HFFc6 (cell line): Measurements from ENCODE around the gene PRKAA1. TPM values are rescaled to one million over a fixed set of nuclear protein-coding genes. Genes with fewer than 3 reads are reported as not detected.
"Not testable (repeated sequence)": the region's sequence is repeated elsewhere in the genome, so short reads cannot be mapped to it uniquely, and the experiment has no call there.

Experiments
- DNase-seq: peaks from one replicate; pipeline ENCODE4 v3.0.0-alpha.2; 2018
- H3K27ac Mint-ChIP-seq: 2 replicates; pipeline ENCODE4 v1.8.0; 2020; ENCODE audit warnings: mild to moderate bottlenecking, mixed read lengths
- H3K27me3 Mint-ChIP-seq: 2 replicates; pipeline ENCODE4 v1.8.0; 2021; ENCODE audit warnings: mild to moderate bottlenecking, moderate library complexity, mixed read lengths; ENCODE audit not compliant: insufficient read depth
- H3K36me3 Mint-ChIP-seq: 2 replicates; pipeline ENCODE4 v1.8.0; 2021; ENCODE audit warnings: low read depth, mixed read lengths
- H3K4me1 Mint-ChIP-seq: 2 replicates; pipeline ENCODE4 v1.8.0; 2020; ENCODE audit warnings: low read depth, mixed read lengths
- H3K4me3 Mint-ChIP-seq: 2 replicates; pipeline ENCODE4 v1.8.0; 2020; ENCODE audit warnings: mild to moderate bottlenecking, moderate library complexity, mixed read lengths
- H3K9me3 Mint-ChIP-seq: 2 replicates; pipeline ENCODE4 v1.8.0; 2020; ENCODE audit warnings: mild to moderate bottlenecking, mixed read lengths
- total RNA-seq, 6 experiments: library from RNA; stranded (reverse); fragmentation: NEBNext Ultra II Directional; extraction: Animal tissue kit (Norgen Biotek cat#: 25700); gene quantifications; 2 replicates in 1 of 6; 3 replicates in 5 of 6; pipeline ENCODE4 v1.2.3, GENCODE V29; 2021
- TF ChIP-seq, protein P1 (sequence below): fragments of 200-600 bp; sonication (generic); IDR thresholded peaks from 2 replicates; pipeline ENCODE4 v1.5.0; 2021; ENCODE audit warnings: antibody characterized with exemption, mild to moderate bottlenecking

Gene PRKAA1
- total RNA-seq, 6 experiments from 2014 or later: 81.7 to 103 (median 88.3) TPM

GRCh38 chr5:40714001-40714400, 84.2 kb downstream of the PRKAA1 start:
- Mint-ChIP-seq H3K36me3 (peaks cover 18% of the 10 kb centered on the region), H3K4me1 (peaks cover 28% of the 10 kb centered on the region), H3K27ac (no peak overlapping the region), H3K4me3 (no peak overlapping the region), H3K27me3 (no peaks in the 10 kb centered on the region), H3K9me3 (no peaks in the 10 kb centered on the region)
- TF ChIP-seq, protein P1, sequence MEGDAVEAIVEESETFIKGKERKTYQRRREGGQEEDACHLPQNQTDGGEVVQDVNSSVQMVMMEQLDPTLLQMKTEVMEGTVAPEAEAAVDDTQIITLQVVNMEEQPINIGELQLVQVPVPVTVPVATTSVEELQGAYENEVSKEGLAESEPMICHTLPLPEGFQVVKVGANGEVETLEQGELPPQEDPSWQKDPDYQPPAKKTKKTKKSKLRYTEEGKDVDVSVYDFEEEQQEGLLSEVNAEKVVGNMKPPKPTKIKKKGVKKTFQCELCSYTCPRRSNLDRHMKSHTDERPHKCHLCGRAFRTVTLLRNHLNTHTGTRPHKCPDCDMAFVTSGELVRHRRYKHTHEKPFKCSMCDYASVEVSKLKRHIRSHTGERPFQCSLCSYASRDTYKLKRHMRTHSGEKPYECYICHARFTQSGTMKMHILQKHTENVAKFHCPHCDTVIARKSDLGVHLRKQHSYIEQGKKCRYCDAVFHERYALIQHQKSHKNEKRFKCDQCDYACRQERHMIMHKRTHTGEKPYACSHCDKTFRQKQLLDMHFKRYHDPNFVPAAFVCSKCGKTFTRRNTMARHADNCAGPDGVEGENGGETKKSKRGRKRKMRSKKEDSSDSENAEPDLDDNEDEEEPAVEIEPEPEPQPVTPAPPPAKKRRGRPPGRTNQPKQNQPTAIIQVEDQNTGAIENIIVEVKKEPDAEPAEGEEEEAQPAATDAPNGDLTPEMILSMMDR: no peak
- DNase-seq: no peak

- not testable (repeated sequence) for H3K4me3 Mint-ChIP-seq, H3K9me3 Mint-ChIP-seq, H3K4me1 Mint-ChIP-seq, DNase-seq, H3K27me3 Mint-ChIP-seq, H3K27ac Mint-ChIP-seq
- peaks cover 21% of the 10 kb centered on the region; the same call in 1 of the 2 replicates for H3K36me3 Mint-ChIP-seq
These were observed 87.6 kb downstream of the PRKAA1 start for GRCh38 chr5:40710575-40710974.

Other genes starting within 250 kb of the PRKAA1 start
- gene PTGER4, start 118.5 kb downstream of the PRKAA1 start, total RNA-seq: 1 to 10 TPM; 1.4 to 5.1 (median 3.6) TPM
- gene TTC33, start 42.4 kb downstream of the PRKAA1 start, total RNA-seq: 10 to 100 TPM in 3 of 6 experiments, 1 to 10 TPM in 3; 8.6 to 11.3 (median 9.8) TPM
- 1,000 to 10,000 TPM in 4 of 6 experiments, 100 to 1,000 TPM in 2; 854 to 1,142 (median 1,034) TPM for gene RPL37, start 36.8 kb upstream of the PRKAA1 start, total RNA-seq
- gene CARD6, start 43.0 kb upstream of the PRKAA1 start, total RNA-seq: 1 to 10 TPM; 1.4 to 3.7 (median 3.4) TPM
- under 1 TPM in 2 of 6 experiments, not detected in 4; 0.05 to 0.40 TPM for gene C7, start 111.1 kb upstream of the PRKAA1 start, total RNA-seq